MM.1S (cell line): ENCODE results near the gene PRDM11.

ENCODE experiments used
- EZH2phosphoT487 ChIP-seq: fragments of 300-600 bp; sonication (generic); IDR thresholded peaks from 2 replicates; pipeline ENCODE4 v1.6.1; 2018; ENCODE audit warnings: antibody characterized with exemption, low read length
- TF ChIP-seq, protein P1 (sequence below): fragments of 300-600 bp; sonication (generic); IDR thresholded peaks from 2 replicates; pipeline ENCODE4 v1.5.1; 2016; ENCODE audit warnings: antibody characterized with exemption, low read length, mixed read lengths

DNA sequence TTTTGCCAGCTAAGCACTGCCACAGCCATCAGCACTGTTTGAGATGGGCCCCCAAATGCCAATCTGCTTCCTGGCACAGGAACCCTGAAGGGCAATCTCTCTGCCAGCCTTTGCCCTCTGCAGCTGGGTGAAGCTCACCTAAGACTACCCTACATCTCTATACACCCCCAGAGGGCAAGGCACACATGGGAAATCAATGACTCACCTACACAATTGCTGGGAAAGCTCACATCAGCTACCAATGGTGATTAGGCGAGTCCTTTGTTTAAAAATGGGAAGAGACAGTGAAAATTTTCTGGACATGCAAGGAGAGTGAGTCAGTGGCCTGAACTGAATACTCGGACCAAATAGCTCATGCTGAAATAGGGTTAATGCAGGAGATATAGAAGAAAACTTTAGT is 12.6 kb upstream of the PRDM11 start:
- TF ChIP-seq, protein P1, sequence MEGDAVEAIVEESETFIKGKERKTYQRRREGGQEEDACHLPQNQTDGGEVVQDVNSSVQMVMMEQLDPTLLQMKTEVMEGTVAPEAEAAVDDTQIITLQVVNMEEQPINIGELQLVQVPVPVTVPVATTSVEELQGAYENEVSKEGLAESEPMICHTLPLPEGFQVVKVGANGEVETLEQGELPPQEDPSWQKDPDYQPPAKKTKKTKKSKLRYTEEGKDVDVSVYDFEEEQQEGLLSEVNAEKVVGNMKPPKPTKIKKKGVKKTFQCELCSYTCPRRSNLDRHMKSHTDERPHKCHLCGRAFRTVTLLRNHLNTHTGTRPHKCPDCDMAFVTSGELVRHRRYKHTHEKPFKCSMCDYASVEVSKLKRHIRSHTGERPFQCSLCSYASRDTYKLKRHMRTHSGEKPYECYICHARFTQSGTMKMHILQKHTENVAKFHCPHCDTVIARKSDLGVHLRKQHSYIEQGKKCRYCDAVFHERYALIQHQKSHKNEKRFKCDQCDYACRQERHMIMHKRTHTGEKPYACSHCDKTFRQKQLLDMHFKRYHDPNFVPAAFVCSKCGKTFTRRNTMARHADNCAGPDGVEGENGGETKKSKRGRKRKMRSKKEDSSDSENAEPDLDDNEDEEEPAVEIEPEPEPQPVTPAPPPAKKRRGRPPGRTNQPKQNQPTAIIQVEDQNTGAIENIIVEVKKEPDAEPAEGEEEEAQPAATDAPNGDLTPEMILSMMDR = no peak
- TF ChIP-seq EZH2phosphoT487 = no peak
